HL-60 (cell line): Measurements from ENCODE around the gene LRP5.

Source experiments
- CTCF ChIP-seq: IDR thresholded peaks from one replicate; pipeline ENCODE4 v1.5.1; 2011; ENCODE audit warnings: low read length, control low read depth, inconsistent platforms; ENCODE audit not compliant: insufficient read depth
- POLR2AphosphoS5 ChIP-seq: IDR thresholded peaks from 2 replicates; pipeline ENCODE4 v1.6.1; 2012; ENCODE audit warnings: low read depth
- SPI1 ChIP-seq: IDR thresholded peaks from 2 replicates; pipeline ENCODE4 v1.6.1; 2012; ENCODE audit warnings: low read depth, mild to moderate bottlenecking, borderline replicate concordance

GRCh38 chr11:68297812-68298658 is 14.4 kb upstream of the LRP5 start:
- peak; percentile 81 for TF ChIP-seq CTCF
- no peak for TF ChIP-seq POLR2AphosphoS5
- TF ChIP-seq SPI1: no peak
